Measurements from ENCODE around the gene GRM7. TPM values are rescaled to one million over a fixed set of nuclear protein-coding genes. Genes with fewer than 3 reads are reported as not detected.

Gene GRM7
- total RNA-seq, 4 donors from 2014 or later = 0.39 TPM; not detected in 3

GRCh38 chr3:7640787-7641186, 779.9 kb downstream of the GRM7 start:
- no peak overlapping the region for H3K4me3 ChIP-seq
- H3K36me3 ChIP-seq = no peaks in the 10 kb centered on the region
- no peaks in the 10 kb centered on the region for H3K27me3 ChIP-seq
- H3K27ac ChIP-seq (replicated peaks in 1 of 4) = no peak overlapping the region
- DNase-seq (ENCODE audit: extremely low spot score) = no peak
- intact Hi-C loops (cut with DNase I) = no loop called here
- peaks cover 0 to 16% (median 13%) of the 10 kb centered on the region in 4 donors for H3K4me1 ChIP-seq
- H3K9me3 ChIP-seq = no peaks in the 10 kb centered on the region
- TF ChIP-seq POLR2AphosphoS5 (IDR thresholded peaks at IDR 0.05) = no peak
- TF ChIP-seq CTCF (IDR thresholded peaks at IDR 0.05) = no peak
- TF ChIP-seq EP300 (IDR thresholded peaks at IDR 0.05) = no peak
- no peak for TF ChIP-seq POLR2A (IDR thresholded peaks at IDR 0.05; ENCODE audit: low read depth)

- Histone ChIP-seq H3K4me3 (no peak overlapping the region), H3K27me3 (no peaks in the 10 kb centered on the region), H3K9me3 (no peaks in the 10 kb centered on the region), H3K36me3 (no peaks in the 10 kb centered on the region), H3K27ac (replicated peaks in 1 of 4) (no peak overlapping the region), H3K4me1 (no peaks in the 10 kb centered on the region)
- TF ChIP-seq EP300 (IDR thresholded peaks at IDR 0.05) = no peak
- TF ChIP-seq POLR2AphosphoS5 (IDR thresholded peaks at IDR 0.05) = no peak
- TF ChIP-seq POLR2A (IDR thresholded peaks at IDR 0.05; ENCODE audit: low read depth) = no peak
- no peak for TF ChIP-seq CTCF (IDR thresholded peaks at IDR 0.05)
- no peak for DNase-seq (ENCODE audit: extremely low spot score)
- WGBS = 79% methylated on average over 5 of the region's 5 CpGs
- intact Hi-C loops (cut with DNase I) = no loop called here
Measured at GRCh38 chr3:7646851-7647250, 785.9 kb downstream of the GRM7 start.

- 67% methylated on average over 1 of the region's 1 CpG for WGBS
- no peaks in the 10 kb centered on the region for H3K36me3 ChIP-seq
- no peaks in the 10 kb centered on the region for H3K4me1 ChIP-seq
- no peaks in the 10 kb centered on the region for H3K9me3 ChIP-seq
- DNase-seq (ENCODE audit: extremely low spot score) = no peak
- H3K27ac ChIP-seq (replicated peaks in 1 of 4) = no peak overlapping the region
- H3K27me3 ChIP-seq = no peaks in the 10 kb centered on the region
- no peak overlapping the region for H3K4me3 ChIP-seq
- intact Hi-C loops (cut with DNase I) = no loop called here
- TF ChIP-seq POLR2A (IDR thresholded peaks at IDR 0.05; ENCODE audit: low read depth) (no peak), POLR2AphosphoS5 (IDR thresholded peaks at IDR 0.05) (no peak), EP300 (IDR thresholded peaks at IDR 0.05) (no peak), CTCF (IDR thresholded peaks at IDR 0.05) (no peak)
Measured at GRCh38 chr3:7650466-7650865, 789.6 kb downstream of the GRM7 start.

GRCh38 chr3:7651274-7651673, 790.4 kb downstream of the GRM7 start:
- no peaks in the 10 kb centered on the region for H3K9me3 ChIP-seq
- H3K27ac ChIP-seq (replicated peaks in 1 of 4) = no peak overlapping the region
- 64% methylated on average over 2 of the region's 2 CpGs for WGBS
- H3K36me3 ChIP-seq = no peaks in the 10 kb centered on the region
- H3K4me1 ChIP-seq = no peaks in the 10 kb centered on the region
- no peak for TF ChIP-seq EP300 (IDR thresholded peaks at IDR 0.05)
- TF ChIP-seq POLR2A (IDR thresholded peaks at IDR 0.05; ENCODE audit: low read depth) = no peak
- no peak for TF ChIP-seq POLR2AphosphoS5 (IDR thresholded peaks at IDR 0.05)
- TF ChIP-seq CTCF (IDR thresholded peaks at IDR 0.05) = no peak
- H3K4me3 ChIP-seq = no peak overlapping the region
- H3K27me3 ChIP-seq = no peaks in the 10 kb centered on the region
- intact Hi-C loops (cut with DNase I) = no loop called here
- DNase-seq (ENCODE audit: extremely low spot score) = no peak

All from esophagus muscularis mucosa (tissue), 4 donors.